ENCODE data around the gene HSBP1L1.

The HSBP1L1 gene

DNA sequence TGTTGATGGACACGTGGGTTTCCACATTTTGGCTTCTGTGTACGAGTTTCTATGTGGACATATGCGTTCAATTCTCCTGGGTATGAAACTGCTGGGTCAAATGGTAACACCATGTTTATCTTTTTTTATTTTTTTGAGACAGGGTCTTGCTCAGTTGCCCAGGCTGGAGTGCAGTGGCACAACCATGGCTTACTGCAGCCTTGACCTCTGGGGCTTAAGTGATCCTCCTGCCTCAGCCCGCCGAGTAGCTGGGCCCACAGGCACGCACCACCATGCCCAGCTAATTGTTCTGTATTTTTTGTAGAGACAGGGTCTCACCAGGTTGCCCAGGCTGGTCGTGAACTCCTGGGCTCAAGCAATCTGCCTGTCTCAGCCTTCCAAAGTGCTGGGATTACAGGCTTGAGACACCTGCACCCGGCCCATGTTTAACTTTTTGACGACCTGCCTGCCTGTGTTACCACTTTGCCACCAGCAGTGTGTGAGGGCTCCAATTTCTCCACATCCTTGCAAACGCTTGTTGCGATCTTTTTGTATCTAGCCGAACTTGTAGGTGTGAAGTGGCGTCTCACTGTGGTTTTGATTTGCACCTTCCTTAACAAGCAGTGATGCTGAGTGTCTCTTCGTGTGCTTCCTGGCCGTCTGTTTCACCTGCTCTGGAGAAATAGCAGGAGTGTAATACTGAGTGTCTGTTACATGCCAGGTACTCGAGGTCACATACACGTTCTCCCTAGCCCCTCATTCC lies 6.9 kb downstream of the HSBP1L1 start:
- TF ChIP-seq CTCF (IDR thresholded peaks at IDR 0.05; ENCODE audit: insufficient read depth, low read length, poor library complexity, severe bottlenecking), result no peak
- no peak for TF ChIP-seq EZH2phosphoT487 (conservative IDR thresholded peaks at IDR 0.05; ENCODE audit: low read length)
- Histone ChIP-seq H3F3A (ENCODE audit: insufficient read depth) (no peaks in the 10 kb centered on the region; the same call in 1 of the 2 replicates), H3K9me3 (ENCODE audit: insufficient read depth, low read length) (no peaks in the 10 kb centered on the region), H3K9ac (ENCODE audit: low read length) (no peak overlapping the region), H3K4me3 (ENCODE audit: insufficient read depth, low read length, poor library complexity, severe bottlenecking) (no peak overlapping the region), H3K27ac (ENCODE audit: low read depth, low read length) (no peak overlapping the region), H3K4me2 (ENCODE audit: low read depth, low read length, poor library complexity, severe bottlenecking) (no peak overlapping the region), H4K20me1 (ENCODE audit: low read depth, low read length) (peaks cover 14% of the 10 kb centered on the region; the same call in 1 of the 2 replicates), H2AFZ (ENCODE audit: low read depth, low read length, severe bottlenecking) (no peak overlapping the region), H3K9me2 (replicated peaks; ENCODE audit: insufficient read depth, low read length) (no peaks in the 10 kb centered on the region), H3K79me2 (ENCODE audit: insufficient read depth, low read length) (peaks cover 27% of the 10 kb centered on the region), H3K27me3 (ENCODE audit: low read length) (no peaks in the 10 kb centered on the region), H3K36me3 (ENCODE audit: low read length) (peaks cover 7% of the 10 kb centered on the region; the same call in 1 of the 2 replicates)

- no peak overlapping the region for H3K9ac ChIP-seq (ENCODE audit: low read length)
- H3F3A ChIP-seq (ENCODE audit: insufficient read depth), result no peaks in the 10 kb centered on the region; the same call in 1 of the 2 replicates
- H3K9me3 ChIP-seq (ENCODE audit: insufficient read depth, low read length), result no peaks in the 10 kb centered on the region
- no peaks in the 10 kb centered on the region for H3K27me3 ChIP-seq (ENCODE audit: low read length)
- no peak overlapping the region for H3K4me2 ChIP-seq (ENCODE audit: low read depth, low read length, poor library complexity, severe bottlenecking)
- H3K27ac ChIP-seq (ENCODE audit: low read depth, low read length), result no peak overlapping the region
- peaks cover 7% of the 10 kb centered on the region; the same call in 1 of the 2 replicates for H3K36me3 ChIP-seq (ENCODE audit: low read length)
- H2AFZ ChIP-seq (ENCODE audit: low read depth, low read length, severe bottlenecking), result no peak overlapping the region
- peaks cover 33% of the 10 kb centered on the region for H3K79me2 ChIP-seq (ENCODE audit: insufficient read depth, low read length)
- peaks cover 17% of the 10 kb centered on the region; the same call in 1 of the 2 replicates for H4K20me1 ChIP-seq (ENCODE audit: low read depth, low read length)
- no peak for TF ChIP-seq CTCF (IDR thresholded peaks at IDR 0.05; ENCODE audit: insufficient read depth, low read length, poor library complexity, severe bottlenecking)
- TF ChIP-seq EZH2phosphoT487 (conservative IDR thresholded peaks at IDR 0.05; ENCODE audit: low read length), result no peak
- no peak overlapping the region for H3K4me3 ChIP-seq (ENCODE audit: insufficient read depth, low read length, poor library complexity, severe bottlenecking)
- no peaks in the 10 kb centered on the region for H3K9me2 ChIP-seq (replicated peaks; ENCODE audit: insufficient read depth, low read length)
These were observed 7.5 kb downstream of the HSBP1L1 start for GRCh38 chr18:79971986-79972385.

GRCh38 chr18:79972720-79973119 lies 8.3 kb downstream of the HSBP1L1 start:
- Histone ChIP-seq H3K9me2 (replicated peaks; ENCODE audit: insufficient read depth, low read length) (no peaks in the 10 kb centered on the region), H3K27ac (ENCODE audit: low read depth, low read length) (no peak overlapping the region), H3K79me2 (ENCODE audit: insufficient read depth, low read length) (peaks cover 40% of the 10 kb centered on the region), H3K4me3 (ENCODE audit: insufficient read depth, low read length, poor library complexity, severe bottlenecking) (no peak overlapping the region), H3K9me3 (ENCODE audit: insufficient read depth, low read length) (no peaks in the 10 kb centered on the region), H2AFZ (ENCODE audit: low read depth, low read length, severe bottlenecking) (no peak overlapping the region), H4K20me1 (ENCODE audit: low read depth, low read length) (peaks cover 21% of the 10 kb centered on the region; the same call in 1 of the 2 replicates), H3F3A (ENCODE audit: insufficient read depth) (no peaks in the 10 kb centered on the region; the same call in 1 of the 2 replicates), H3K27me3 (ENCODE audit: low read length) (no peaks in the 10 kb centered on the region), H3K9ac (ENCODE audit: low read length) (no peak overlapping the region), H3K4me2 (ENCODE audit: low read depth, low read length, poor library complexity, severe bottlenecking) (no peak overlapping the region), H3K36me3 (ENCODE audit: low read length) (peaks cover 7% of the 10 kb centered on the region; the same call in 1 of the 2 replicates)
- no peak for TF ChIP-seq CTCF (IDR thresholded peaks at IDR 0.05; ENCODE audit: insufficient read depth, low read length, poor library complexity, severe bottlenecking)
- TF ChIP-seq EZH2phosphoT487 (conservative IDR thresholded peaks at IDR 0.05; ENCODE audit: low read length), result no peak

Data from SU-DHL-6 (cell line).